RPMI7951 (cell line): Measurements from ENCODE around the gene PLXNA4. TPM values are rescaled to one million over a fixed set of nuclear protein-coding genes. Genes with fewer than 3 reads are reported as not detected.

Experiments used
- DNase-seq: peaks from one replicate; pipeline ENCODE4 v3.0.0-alpha.2; 2012; ENCODE audit warnings: low read depth
- total RNA-seq: library from RNA; depleted of rRNA; stranded (reverse); fragments of >200 nt; shearing (Covaris generic); gene quantifications from 2 replicates; pipeline ENCODE4 v1.2.3, GENCODE V29; 2014

Gene PLXNA4
- total RNA-seq, 1 experiment from 2014 or later = 1.4 TPM

GRCh38 chr7:132321387-132321786 lies 254.9 kb downstream of the PLXNA4 start:
- DNase-seq = peak; percentile 50

- no peak for DNase-seq
Measured at GRCh38 chr7:132319481-132319880, 256.8 kb downstream of the PLXNA4 start.

- DNase-seq = peak; percentile 78
Measured at GRCh38 chr7:132318352-132319318, 257.6 kb downstream of the PLXNA4 start.

- no peak for DNase-seq
Measured at GRCh38 chr7:132317701-132318351, 258.4 kb downstream of the PLXNA4 start.

- no peak for DNase-seq
Measured at GRCh38 chr7:132312531-132313055, 263.7 kb downstream of the PLXNA4 start.

DNA sequence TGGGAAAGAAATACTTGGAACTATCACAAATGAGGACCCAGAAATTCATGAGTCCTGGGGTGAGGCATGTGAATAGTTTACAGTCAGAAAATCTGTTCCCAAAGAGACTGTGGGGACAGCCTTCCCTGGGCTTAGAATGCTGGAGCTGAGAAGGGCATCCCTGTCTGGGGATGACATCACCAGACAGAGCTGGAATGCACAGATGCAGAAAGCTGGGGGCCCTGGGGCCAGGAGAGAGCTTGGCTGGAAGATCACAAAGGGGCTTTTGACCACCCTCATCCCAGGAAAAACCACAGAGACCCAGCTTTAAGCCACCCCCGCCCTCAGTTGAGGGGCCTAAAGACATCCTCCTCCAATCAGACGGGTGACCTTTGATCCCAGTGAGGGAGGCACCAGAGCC lies 264.5 kb downstream of the PLXNA4 start:
- peak; percentile 62 for DNase-seq

DNA sequence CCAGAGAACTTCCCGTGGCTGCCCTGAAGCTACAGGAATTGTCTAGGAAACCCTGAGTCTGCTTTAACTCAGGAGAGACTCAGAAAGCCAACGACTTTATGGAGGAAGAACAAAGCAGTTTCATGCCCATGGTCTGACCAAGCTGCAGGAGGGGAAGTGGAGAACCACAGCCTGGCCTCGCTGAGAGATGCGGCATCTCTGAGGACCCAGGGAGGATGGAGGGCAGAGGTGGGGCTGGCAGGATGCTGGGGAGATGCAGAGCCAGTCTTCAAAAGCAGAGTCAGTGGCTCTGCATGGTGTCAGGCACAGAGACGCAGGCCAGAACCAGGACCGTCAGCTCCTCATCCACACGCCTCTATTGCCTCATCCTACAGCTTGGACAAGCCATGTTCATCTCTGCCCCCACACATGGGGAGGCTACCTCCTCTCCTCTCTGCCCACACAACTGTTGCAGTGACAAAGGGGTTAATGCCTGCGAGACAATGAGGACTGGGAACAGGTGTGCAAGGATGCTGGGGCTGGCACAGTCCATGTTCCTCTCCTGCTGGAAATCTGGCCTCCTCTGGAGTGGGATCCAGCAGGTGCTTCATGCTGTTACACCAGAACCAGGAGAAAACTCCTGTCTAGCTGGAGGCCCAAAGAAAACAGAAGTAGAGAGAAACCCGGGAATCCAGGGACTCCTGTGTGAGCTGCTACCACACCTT lies 267.0 kb downstream of the PLXNA4 start:
- no peak for DNase-seq

DNA sequence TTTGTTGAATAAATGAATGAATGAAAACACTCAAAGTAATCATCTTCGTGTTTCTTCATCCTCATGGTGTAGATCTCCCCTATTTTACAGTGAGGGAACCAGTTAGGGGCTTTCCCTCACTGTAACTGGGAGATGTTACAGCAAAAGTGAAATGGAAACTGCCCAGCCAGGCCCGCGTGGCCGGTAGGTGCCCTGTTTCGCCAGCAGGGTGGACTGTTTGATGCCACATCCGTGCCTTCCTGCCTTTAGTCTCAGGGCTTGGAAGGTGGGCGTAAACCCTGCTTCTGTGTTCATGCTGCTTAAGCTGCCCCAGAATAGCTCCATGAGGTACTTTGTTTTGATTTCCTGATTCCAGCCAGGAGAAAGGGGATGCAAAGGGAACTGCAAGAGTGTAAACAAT lies 268.8 kb downstream of the PLXNA4 start:
- DNase-seq = no peak

DNA sequence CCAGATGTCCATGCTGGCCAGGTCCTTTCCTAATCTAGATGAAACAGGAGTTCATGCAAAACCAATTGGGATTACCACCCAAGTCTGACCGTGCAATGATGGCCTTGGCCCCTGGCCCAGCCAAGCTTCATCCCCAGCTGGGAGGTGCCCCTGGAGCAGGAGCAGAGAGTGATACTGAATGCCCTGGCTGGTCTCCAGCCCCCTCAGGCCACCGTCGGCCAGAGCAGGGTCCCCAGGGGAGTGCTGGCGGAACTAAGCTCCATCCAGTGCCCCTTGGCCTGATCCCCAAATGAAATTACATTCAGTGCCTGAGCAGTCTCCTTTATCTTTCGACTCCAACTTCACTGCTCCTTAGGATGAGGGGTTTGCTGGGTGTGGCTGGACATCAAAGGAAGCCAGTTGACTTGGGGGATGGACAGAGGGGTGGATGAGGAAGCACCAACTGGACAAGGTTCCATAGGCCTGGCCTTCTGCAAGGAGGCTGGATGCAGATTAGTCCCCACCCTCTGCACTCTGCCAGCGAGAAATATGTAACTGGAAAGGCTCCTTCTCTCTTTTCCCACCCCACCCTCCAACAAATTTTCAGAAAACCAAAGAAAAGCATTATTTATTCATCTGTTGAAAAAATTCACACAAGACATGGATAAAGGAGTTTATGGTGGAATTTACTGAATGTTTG lies 275.5 kb downstream of the PLXNA4 start:
- peak; percentile 84 for DNase-seq

- DNase-seq = peak; percentile 86
Measured at GRCh38 chr7:132298790-132299189, 277.5 kb downstream of the PLXNA4 start.

DNA sequence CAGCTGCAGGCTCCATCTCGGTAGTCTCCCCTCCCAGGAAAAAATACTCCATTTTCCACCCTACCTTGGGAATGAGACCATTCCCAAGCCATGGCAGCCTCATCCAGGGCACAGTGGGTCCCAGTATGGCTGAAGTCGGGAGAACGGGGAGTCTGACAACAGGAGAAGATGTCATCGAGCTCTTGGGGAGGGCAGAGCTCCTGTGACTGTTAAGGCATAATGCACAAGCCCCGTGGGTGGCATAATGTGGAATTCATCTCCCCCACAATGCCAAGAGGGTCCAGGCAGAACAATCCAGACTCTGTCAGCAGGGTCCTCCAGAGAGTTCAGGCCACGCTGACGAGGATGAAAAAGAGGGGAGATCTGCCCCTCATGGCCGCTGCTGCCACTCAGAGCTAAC lies 279.4 kb downstream of the PLXNA4 start:
- DNase-seq = no peak

DNA sequence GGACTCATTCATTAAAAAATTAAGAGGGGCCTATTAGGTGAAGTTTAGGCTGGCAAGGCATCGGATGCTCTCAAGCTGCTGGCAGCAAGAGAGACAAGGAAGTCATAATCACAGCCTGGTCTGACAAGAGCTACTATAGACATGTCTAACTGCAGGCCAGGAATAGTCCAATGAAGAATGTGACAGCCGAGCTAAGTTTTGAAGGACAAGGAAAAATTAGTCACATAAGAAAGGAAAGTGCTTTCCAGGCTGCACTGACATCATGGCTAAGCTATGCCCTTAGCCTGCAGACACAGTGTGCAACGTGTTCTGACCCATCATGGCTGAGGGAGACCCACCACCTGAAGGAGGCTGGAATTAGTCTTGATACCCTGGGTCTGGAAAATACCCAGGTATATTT lies 281.1 kb downstream of the PLXNA4 start:
- peak; percentile 66 for DNase-seq

GRCh38 chr7:132292803-132293202 lies 283.5 kb downstream of the PLXNA4 start:
- peak; percentile 97 for DNase-seq

DNA sequence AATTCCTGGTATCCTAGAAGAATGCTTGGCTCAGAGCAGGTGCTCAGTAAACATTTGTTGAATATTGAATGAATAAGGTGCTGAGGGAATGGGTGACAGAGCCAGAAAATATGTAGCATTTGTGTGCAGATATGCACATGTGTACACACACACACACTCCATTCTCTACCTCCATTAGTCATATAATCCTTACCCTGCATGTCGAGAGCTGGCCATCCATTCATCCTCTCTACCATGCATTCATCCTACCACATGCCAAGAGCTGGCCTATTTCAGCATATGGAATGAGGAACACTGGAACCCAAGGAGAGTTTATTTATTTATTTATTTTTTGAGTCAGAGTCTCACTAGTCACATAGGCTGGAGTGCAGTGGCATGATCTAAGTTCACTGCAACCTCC lies 284.8 kb downstream of the PLXNA4 start:
- DNase-seq = peak; percentile 24

DNA sequence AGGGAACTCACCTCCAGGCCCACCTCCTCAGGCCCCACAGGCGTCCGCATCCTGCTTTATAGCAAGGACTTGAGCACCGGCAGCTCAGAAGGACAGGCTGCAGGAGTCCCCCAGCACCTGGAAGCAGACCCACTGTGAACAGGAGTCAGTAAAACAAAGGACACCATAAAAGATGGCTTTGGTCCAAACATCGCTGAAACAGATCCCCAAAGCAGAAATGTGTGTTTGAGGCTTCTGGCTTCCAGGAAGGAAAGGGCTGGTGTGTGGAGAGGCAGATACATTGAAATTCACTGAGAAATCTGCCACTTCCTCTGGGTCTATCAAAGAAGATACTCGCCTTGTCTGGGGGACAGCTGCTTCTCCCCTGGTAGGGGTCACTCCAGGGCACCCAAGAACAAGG lies 286.2 kb downstream of the PLXNA4 start:
- no peak for DNase-seq

GRCh38 chr7:132286836-132287235 lies 289.4 kb downstream of the PLXNA4 start:
- peak; percentile 81 for DNase-seq

- peak; percentile 74 for DNase-seq
Measured at GRCh38 chr7:132280335-132280734, 295.9 kb downstream of the PLXNA4 start.

DNA sequence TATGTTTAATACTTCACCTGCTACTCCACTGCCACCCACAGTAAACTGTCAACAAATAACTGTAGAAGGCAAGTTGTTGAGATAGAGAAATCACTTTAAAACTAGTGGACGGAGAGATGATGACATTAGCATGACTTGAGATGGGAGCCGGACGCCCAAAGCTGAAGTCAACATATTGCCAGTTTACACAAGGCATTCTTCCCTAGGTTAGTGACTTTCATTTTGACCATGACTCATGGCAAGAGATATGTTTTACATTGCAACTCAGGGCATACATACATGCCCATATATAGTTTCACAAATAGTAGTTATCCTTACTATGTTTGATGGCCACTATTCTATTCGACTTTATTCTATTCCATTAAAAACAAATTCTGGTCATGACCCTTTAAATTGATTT lies 296.6 kb downstream of the PLXNA4 start:
- DNase-seq = peak; percentile 69

DNA sequence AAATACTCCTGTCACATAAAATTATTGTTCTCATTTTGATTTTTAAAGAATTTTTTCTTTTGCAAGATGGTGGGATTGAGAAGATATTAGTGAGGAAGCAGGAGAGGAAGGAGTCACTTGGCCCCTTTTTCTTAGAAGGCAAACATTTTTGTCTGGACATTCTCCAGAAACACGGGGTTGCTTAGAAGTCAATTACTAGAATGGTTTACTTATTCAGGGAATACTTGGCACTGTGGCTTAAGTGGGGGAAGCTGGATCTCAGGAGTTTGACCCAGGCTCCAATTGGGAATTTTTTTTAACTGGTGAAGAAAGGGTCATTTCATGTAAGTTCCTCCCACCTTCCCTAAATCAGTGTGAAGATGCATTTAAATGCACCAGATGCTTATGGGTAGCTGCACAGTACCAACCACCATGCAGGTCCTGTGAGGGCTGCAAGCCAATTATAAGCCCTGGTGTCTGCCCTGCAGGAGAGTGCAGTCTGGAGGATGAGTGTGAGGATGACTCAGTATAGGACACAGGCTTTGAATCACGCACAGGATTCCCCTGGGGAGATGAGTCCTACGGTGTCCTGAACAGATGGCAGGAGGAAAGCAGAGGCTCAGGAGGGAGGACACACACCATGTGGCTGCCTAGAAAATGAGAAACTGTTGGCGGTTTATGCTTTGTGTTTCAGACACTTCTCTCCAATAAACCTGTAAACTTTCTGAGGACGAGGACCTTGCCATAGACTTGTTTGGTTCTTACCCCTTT lies 299.1 kb downstream of the PLXNA4 start:
- peak; percentile 99 for DNase-seq

DNA sequence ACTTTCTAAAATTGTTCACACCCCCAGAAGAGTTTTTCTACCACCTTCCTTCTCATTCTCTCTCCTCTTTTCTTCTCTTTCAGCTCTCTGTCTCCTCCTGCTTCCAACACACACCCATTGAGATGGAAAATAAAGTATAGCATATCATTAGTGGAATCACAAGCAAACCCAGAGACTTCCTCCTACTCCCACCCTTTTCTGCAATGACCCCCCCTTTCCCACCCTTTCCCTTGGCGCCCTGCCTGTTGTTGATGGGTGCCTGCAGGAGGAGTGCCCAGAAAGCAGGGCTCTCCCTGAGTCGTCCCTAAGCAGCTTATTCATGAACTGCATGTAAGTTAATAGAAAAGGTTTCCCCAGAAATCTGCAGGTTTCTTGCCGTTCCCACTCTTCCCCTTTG lies 300.0 kb downstream of the PLXNA4 start:
- peak; percentile 64 for DNase-seq
